Activated T-cell treated with anti-CD3 and anti-CD28 coated beads for 24 hours (primary cell): ENCODE data around the gene RALGAPA2.
"Not testable (repeated sequence)": the region's sequence is repeated elsewhere in the genome, so short reads cannot be mapped to it uniquely, and the experiment has no call there.

Experiments used
- DNase-seq: peaks from one replicate; pipeline ENCODE4 v3.0.0-alpha.2; 2020; ENCODE audit warnings: low read depth

RALGAPA2 gene

DNA sequence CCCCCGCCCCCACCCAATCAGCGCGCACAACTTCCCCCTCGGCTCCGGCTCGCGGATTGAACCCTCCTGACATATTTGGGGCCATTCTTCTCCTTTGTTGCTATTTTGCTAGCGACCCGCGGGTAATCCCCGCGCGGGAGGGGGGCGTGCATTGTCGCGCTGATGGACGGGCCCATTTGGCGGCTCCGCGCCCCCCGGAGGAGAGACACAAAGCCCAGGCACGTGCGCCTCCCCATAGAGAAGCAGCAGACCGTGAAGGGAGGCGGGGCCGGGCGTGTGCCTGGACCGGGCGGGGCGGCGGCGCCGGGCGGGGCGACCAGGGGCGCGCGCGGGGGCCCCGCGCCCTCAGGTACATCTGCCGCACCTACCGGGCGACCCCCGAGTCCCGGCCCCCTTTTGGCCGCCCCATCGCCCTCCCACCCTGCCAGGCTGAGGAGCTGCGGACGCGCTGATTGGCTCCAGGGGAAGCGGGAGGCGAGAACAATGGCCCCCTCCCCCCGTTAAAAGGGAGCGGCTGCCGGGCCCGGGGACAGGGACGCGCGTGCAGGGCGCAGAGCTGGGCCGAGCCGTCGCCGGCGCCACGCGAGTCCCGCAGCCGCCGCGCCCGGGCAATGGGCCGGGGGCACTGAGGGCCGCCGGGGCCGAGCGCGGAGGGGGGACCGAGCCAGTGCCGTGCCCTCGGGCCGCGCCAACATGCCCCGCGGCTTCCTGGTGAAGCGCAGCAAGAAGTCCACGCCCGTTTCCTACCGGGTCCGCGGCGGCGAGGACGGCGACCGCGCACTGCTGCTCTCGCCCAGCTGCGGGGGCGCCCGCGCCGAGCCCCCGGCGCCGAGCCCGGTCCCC, 344.6 kb downstream of the RALGAPA2 start, which contains the start of gene INSM1:
Gene INSM1 (plus strand): TSS at position 530 of the 843 bp plus-strand sequence. CDS start 164 bp downstream, at position 694.
- no peak for DNase-seq

DNA sequence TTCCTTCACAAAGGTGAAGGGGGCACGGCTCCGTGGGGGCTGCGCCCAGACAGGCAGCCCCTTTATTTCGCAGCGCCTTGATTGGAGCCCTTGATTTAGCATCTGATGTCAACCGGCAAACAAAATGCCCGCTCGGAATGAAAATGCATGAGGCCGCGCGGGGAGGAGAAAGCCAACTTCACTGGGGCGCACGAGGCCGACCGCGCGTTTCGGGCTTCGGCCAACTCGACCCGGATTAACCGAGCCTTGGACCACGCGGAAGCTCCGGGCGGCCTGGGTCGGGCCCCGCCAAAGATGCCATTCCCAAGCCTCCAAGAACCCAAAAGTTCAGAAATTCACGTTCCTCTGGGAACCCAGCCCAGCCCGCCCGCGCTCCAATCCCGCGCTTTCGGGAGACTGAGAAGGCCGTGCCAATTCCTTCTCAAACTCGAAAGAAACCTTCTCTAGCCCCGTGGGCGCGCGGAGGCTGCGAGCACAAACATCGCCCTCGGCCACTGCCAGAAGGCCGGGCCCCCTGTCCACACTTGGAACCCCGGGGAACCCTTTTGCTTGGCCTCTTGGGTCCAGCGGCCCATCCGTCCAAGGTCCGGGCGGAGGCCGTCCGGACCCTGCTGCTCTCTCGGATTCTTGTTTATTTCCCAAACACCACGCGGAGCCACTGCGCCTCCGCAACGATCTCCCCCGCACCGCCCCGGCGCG, 345.4 kb downstream of the RALGAPA2 start:
- DNase-seq: no peak

DNA sequence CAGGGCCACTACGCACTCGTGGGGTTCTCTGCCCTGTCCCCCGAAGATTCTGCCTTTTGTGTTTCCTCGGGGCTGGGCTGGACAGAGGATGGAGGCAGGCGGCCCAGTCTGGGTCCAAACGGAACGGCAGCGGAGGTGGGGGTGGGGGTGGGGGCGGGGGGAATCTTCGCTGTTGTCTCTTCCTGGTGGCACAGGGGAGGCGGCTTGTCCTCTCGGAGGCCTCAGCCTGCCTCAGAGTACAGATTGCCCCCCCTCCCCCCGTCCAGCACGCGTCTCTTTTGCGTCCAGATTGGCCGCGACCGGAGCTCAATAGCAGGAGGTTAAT, 345.9 kb downstream of the RALGAPA2 start:
- DNase-seq: no peak

DNA sequence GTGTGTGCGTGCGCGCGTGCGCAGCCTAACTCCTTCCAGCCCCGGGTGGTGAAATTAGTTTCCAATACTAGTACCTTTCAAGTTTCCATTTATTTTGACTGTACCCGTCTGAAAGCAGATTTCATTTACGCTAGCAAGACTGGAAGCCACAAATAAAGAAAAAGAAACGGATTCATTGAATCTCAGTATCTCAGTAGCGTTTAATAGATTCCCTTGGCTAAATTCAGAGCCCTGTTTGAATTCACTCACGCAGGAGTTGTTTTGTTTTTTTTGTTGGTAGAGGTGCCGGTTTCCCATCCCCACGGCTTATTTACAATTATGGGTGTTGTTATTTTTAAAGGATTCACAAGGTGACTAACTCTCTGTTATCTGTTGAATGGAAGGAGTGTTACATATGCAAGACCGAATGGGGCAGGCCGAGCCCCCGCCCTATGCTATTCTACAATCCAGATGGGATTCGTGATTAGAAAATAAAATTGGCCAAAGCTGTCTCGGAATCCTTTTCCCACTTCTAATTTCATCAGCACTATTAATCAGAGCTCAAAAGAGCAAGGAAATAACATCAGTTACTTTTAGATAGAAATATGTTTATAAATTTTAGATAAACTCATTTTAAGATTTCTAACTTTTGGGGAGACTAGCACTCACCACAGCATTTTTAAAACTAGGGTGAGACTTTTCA, 346.8 kb downstream of the RALGAPA2 start:
- no peak for DNase-seq

DNA sequence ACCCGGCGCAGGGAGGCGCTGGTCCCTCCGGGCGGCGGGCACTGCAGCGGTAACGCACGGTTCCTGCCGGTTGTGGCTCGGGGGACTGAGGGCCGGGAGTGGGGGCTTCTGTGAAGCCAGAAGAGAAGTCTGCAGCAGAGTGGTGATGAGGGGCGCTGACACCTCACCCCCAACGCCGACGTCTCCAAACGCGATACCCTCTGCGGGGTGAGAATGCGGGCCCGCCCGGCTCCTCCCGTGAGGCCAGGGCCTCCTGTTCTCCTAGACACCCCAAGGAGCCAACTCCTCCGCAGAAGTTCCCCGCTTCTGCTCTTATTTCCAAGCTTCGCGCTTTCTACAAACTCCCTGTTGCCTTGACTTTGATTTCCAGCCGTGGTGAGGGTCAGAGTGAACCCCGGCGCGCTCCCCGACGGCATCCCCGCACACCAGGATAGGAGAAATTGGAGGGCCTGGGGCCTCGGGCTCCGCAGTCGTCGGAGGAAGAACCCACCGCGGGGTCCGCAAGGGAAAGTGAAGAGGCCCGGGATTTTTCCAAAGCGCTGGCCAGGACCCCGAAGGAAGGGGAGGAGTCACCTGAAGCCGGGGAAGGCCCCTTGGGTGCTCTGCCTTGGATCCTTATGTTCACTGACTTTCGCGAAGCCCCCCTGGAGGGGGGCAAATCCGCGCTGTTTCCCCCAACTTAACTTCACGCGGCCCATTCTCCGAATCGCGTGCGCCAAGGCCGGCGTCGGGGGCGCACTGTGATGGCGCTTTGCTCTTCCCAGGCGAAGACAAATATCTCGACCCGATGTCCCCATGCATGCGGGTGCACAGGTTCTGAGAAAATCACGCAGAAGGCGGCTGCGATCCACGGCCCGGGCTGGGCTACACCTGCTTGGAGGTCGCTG, 347.6 kb downstream of the RALGAPA2 start:
- DNase-seq: no peak

DNA sequence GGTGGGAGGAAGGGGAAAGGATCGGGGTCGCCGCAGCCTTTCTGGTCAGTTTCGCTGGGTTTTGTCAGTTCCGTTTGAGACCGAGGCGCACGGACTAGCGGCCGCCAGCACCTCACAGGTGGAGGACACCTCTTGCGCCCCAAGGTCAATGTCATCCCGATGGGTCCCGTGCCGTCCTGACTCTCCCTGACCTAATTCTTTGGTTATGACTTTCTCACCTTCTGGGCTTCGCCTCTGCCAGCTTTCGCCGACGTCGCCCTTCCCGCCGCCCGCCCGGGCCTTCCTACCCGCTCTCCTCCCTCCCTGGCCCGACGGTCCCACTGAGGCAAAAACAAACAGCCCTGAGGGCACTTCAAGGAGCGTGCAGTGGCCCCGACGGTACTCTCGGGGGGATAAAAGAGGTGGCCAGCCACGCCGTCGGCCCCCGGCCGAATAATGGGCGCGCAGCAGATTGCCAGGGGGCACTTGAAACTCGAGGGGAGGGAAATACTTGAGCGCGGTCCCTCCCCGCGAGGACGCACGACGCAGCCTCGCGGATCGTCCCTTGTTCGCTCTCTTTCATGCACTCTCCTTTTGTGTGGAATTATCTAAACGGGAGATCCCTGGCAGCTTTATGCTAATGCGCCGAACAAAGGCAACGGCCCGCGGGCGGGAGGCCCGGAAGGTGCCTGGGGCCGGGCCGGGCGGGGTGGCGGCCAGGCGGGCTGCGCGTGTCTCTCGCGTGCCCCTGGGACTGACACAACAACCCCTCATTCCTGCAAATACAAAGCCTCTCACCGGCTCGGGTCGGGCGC, 348.4 kb downstream of the RALGAPA2 start:
- no peak for DNase-seq

DNA sequence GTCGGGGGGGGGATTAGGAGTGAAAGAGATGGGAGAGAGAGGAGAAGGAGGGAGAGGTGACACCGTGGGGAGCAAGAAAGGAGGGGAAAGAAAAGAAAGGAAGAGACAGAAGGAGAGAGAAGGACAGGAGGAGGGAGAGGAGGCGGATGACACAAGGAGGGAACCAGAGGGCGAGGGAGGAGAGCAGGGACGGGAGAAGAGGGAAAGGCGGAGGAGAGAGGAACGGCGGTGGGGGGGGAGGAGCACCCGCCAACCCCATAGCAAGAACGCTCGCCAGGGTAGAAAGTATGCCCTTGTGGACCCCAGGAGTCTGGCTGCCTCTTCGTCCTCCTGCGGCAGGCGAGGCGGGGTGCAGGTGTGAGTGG, 349.0 kb downstream of the RALGAPA2 start:
- no peak for DNase-seq

DNA sequence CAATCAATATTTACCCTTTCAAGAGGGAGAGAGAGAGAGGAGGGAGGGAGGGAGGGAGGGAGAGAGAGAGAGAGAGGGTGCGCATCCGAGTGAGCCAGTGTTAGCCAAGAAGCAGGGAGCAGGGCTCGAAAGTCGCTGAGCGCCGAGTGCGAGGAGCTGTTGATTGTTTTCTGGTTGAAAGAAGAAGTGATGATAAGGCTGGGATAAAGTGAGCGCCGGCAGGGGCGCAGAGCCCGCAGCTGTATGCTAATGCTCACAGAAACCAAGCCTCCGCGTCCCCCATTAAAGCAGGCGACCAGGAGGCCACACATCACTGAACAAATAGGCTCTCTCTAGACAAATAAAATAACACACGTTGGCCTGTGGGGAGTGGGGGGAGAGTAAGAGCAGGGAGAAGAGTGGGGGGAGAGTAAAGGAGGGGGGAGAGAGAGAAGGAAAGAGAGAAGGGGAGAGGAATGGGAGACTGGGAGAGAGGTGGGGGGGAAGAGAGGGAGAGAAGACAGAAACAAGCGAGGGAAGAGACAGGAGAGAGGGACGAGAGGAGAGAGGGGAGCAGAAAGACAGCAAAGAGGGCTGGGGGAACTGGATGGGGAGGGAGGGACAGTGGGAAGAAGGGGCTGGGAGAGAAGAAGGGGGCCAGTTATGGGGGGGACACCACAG, 349.5 kb downstream of the RALGAPA2 start:
- DNase-seq: no peak

DNA sequence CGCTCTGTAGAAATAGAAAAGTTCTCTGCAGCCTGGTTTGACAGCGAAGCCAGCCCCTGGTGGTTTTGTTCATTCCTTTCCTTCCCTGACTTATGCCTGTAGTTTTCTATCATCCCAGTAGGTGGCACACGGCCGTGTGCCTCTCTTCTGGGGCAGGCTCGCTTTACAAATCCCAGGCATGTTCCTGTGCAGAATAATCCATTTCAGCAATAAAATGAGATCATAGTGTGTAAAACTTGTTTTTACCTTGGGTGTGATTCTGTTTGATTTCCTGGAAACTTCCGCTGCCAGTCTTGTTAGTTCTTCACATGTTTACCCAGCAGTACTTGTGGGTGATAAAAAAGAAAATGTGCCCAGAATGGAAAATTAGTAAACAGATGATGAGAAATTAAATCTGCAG, 352.0 kb downstream of the RALGAPA2 start:
- DNase-seq: no peak

DNA sequence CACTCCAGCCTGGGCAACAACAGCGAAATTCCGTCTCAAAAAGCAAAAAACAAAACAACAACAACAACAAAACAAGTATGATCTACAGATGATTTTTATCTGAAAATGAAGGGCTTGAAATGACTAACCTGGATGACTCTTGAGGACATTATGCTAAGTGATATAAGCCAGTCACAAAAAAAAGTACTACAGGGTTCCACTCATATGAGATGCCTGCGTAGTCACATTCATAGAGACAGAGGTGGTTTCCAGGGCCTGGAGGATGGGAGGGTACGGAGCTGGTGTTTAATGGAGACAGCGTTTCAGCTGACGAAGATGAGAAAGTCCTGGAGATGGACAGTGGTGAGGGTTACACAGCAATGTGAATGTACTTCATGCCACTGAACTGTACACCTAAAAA, 352.8 kb downstream of the RALGAPA2 start:
- DNase-seq: no peak

DNA sequence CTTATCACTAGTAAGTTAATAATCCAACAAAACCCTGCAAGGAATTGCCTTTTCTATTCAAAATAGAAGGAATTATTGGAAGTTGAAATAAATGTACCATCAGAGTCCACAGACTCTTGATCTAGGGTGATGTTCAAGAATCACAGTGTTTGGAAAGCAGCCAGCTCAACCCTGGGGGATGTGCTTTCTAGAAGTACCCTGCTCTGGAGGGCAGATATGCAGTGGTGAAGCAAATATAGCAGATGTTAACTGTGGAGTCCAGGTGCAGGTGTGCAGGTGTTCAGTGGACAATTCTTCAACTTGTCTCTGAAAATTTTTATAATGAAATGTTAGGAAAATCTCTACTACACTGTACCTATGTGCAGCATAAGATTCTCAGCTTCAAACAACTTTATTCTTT, 353.6 kb downstream of the RALGAPA2 start:
- no peak for DNase-seq

DNA sequence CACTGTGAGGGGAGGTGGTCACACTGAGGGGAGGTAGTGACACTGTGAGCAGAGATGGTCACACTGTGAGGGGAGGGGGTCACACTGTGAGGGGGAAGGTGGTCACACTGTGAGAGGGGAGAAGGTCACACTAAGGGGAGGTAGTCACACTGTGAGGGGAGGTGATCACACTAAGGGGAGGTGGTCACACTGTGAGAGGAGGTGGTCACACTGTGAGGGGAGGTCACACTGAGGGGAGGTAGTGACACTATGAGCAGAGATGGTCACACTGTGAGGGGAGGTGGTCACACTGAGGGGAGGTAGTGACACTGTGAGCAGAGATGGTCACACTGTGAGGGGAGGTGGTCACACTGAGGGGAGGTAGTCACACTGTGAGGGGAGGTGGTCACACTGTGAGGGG, 356.9 kb downstream of the RALGAPA2 start:
- DNase-seq: not testable (repeated sequence)

DNA sequence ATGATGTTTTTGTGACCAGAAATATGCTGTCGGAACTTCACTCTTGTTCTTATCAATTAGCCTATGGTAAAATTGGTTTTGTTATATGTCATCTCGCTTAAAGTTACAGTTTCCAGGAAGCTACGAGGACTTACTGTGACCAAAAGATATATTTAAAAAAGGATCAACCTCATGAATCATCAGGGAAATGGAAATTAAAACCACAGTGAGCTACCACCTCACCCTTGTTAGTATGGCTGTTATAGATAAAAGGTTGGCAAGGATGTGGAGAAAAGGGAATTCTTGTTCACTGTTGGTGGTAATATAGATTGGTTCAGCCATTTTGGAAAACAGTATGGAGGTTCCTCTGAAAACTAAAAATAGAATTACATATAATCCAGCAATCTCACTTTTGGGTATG, 358.9 kb downstream of the RALGAPA2 start:
- no peak for DNase-seq

DNA sequence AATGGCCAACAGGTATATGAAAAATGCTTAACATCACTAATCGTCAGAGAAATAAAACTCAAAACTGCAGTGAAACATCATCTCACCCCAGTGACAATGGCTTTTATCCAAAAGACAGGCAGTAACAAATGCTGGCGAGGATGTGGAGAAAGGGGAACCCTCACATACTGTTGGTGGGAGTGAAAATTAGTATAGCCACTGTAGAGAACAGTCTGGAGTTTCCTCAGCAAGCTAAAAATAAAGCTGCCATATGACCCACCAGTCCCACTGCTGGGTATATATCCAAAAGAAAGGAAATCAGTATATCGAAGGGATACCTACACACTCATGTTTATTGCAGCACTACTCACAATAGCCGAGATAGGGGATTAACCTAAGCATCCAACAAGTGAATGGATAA, 368.0 kb downstream of the RALGAPA2 start:
- no peak for DNase-seq

DNA sequence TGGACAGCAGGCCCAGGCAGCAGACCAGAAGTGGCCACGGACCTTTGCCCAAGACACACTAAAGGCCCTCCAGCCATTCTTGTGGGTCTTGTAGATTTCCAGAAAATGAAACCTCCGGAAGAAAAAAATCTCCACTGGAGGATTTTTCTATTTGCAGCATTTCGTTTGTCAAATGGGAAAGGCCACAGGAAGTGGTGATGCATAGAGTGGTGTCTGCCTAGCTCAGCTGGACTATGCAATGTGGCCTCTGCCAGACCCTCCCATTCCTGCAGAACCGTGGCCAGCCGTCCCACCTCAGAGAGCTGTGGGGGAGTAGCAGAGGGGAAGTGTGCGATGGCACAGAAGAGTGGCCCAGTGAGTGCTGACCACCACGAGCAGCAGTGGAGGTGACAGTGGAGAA, 368.5 kb downstream of the RALGAPA2 start:
- no peak for DNase-seq
